Activated naive CD4-positive, alpha-beta T cell treated with anti-CD3 and anti-CD28 coated beads, Interleukin-2, amount 50 U/mL, for 16 hours (primary cell): ENCODE results near the gene GLT1D1.

Source experiments
- DNase-seq: peaks from one replicate; pipeline ENCODE4 v3.0.0-alpha.2; 2020

The GLT1D1 gene

DNA sequence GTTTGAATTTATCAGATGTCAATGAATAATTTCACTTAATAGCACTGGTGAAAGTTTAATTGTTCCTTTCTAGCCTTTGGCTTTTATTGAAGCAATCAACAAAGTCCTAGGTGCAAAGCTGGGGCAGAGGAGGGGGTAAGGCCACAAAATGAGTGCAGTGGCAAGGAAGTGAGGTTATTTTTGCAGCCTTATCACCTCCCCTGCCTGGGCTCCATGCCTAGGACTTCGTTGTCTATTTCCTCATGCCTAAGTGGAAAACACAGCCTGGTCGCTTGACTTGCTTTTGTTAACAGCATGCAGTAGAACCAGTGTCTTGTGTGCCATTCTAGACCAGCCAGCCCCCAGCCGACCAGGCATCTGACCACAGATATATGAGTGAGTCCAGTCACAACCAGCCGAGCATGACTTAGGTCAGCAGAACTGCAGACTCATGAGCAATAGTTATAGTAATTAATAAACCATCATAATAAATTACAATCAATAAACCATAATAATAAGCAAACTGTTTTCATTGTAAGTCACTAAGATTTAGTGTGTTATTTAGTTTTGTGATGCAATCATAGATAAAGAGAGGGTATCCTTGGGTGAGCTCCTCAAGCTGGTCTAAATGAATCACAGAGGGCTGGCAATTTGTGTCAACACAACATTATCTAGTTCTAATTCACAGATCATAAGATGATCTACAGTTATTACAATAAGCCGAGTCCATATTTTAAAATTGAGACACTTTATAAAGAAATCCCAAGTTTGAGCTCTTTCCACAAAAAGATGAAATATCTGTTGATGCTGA lies 156.8 kb downstream of the GLT1D1 start:
- no peak for DNase-seq

DNA sequence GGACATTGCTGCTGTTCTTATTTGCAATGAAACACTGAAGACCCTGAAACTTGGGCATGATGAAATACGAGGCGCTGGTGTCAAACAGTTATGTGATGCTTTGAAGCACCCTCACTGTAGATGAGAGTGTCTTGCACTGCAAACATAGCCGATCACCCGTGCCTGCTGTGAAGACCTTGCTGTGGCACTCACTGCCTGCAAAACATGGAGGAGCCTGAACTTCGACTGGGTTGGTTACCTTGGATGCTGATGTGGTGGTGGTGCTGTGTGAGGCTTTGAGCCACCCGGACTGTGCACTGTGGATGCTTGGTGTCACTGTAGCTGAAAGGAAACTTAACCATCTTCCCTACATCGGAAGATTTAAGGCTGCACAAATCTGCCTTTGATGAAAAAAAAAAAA lies 162.9 kb downstream of the GLT1D1 start:
- DNase-seq = no peak

DNA sequence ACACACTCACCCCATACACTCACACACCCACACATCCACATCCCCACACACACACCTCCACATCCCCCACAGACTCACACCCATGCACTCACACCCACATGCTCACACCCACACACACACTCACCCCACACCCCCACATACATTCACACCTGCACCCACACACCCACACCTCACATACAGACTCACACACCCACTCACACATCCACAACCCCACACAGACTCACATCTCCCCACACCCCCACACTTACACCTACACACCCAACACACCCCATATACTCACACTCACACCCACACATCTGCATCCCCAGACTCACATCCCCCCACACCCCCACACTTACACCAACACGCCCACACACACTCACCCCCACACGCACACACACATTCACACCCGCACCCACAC lies 171.8 kb downstream of the GLT1D1 start:
- DNase-seq = no peak

DNA sequence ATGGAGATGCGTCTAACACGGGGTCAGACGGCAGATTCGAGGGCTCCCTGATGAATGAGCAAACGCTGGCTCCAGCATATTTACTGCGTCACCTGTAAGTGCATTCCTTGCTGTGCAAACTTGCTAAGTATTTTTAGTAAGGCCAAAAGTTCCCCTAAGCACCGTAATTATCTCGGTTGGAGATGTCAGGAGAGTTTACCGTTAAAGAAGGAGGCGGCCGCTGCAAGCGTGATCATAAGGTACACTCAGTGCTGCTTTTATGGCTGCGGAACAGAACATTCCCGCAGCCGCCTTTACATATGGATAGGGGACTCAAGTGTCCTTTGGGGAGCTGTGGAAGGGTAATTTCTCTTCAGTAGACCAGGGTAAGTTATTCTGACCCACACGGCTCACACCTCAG lies 175.6 kb downstream of the GLT1D1 start:
- no peak for DNase-seq
